Adrenal gland (tissue), 12 donors: ENCODE measurements around the gene MIEN1. TPM values are rescaled to one million over a fixed set of nuclear protein-coding genes. Genes with fewer than 3 reads are reported as not detected.

Experiments
- DNase-seq, 7 donors: peaks; one replicate each; pipeline ENCODE4 v3.0.0-alpha.2; 2019 to 2020
- H3K27ac ChIP-seq, 5 donors: fragments of 200-600 bp; sonication (generic) in 4 of 5; 1 replicate in 3 of 5; 2 replicates in 2 of 5; pipeline versions ENCODE4 v1.5.1 to v1.8.0; 2016 to 2020; ENCODE audit warnings: mild to moderate bottlenecking in 1 of 5
- H3K27me3 ChIP-seq: fragments of 200-600 bp; 2 replicates; pipeline ENCODE4 v1.8.0; 2021
- H3K36me3 ChIP-seq, 2 donors: fragments of 200-600 bp; replicated peaks in 1 of 2; 1 replicate in 1 of 2; 2 replicates in 1 of 2; pipeline versions ENCODE4 v1.5.1 to v1.8.0; 2018 to 2022
- H3K4me1 ChIP-seq, 2 donors: fragments of 200-600 bp; replicated peaks in 1 of 2; 1 replicate in 1 of 2; 2 replicates in 1 of 2; pipeline versions ENCODE4 v1.5.1 to v1.8.0; 2018 to 2021
- H3K4me3 ChIP-seq, 4 donors: fragments of 200-600 bp; sonication (generic) in 3 of 4; one replicate each; pipeline ENCODE4 v1.5.1; 2016 to 2018
- H3K9me3 ChIP-seq, 3 donors: fragments of 200-600 bp; sonication (generic) in 1 of 3; replicated peaks in 1 of 3; 1 replicate in 2 of 3; 2 replicates in 1 of 3; pipeline versions ENCODE4 v1.5.1 to v1.8.0; 2016 to 2021
- CTCF ChIP-seq, 6 experiments: fragments of 450-650 bp in 4 of 6; fragments of 200-600 bp in 2 of 6; sonication (generic) in 1 of 6; IDR thresholded peaks; 1 replicate in 5 of 6; 2 replicates in 1 of 6; pipeline versions ENCODE4 v1.5.1 to v1.8.0; 2016 to 2021; ENCODE audit warnings: antibody characterized with exemption in 6 of 6, mild to moderate bottlenecking in 2 of 6, moderate library complexity in 1 of 6
- POLR2A ChIP-seq, 2 donors: fragments of 450-650 bp; IDR thresholded peaks; one replicate each; pipeline ENCODE4 v1.6.1; 2017; ENCODE audit warnings: antibody characterized with exemption in 2 of 2, mild to moderate bottlenecking in 2 of 2, moderate library complexity in 1 of 2
- WGBS, 4 donors: extraction: QIAGEN DNeasy Blood & Tissue Kit in 2 of 4; methylation state at CpG; one replicate each; pipeline versions ENCODE4 v1.1.5 to v1.1.7; 2013 to 2017; 5-methylcytosine and 5-hydroxymethylcytosine counted together
- intact Hi-C, 2 donors: fragments of 100-400 bp; cut with DNase I; formaldehyde crosslinking; loops; one replicate each; pipeline versions ENCODE4 v1.14.1 to v1.15.0; 2022 to 2023
- polyA plus RNA-seq, 3 donors: library from polyadenylated mRNA; stranded (reverse); fragments of 200-250 nt in 2 of 3; fragments of 350-450 nt in 1 of 3; fragmentation: Illumina TruSeq in 1 of 3; extraction: RNeasy Lipid Tissue Mini Kit (QIAGEN cat#74804) in 1 of 3; gene quantifications; one replicate each; pipeline ENCODE4 v1.2.3, GENCODE V29; 2013 to 2014
- total RNA-seq, 9 donors: library from RNA; depleted of rRNA in 4 of 9; stranded (reverse); fragments of >200 nt in 4 of 9; fragments of 120-200 nt in 1 of 9; fragmentation: NEBNext Ultra II Directional in 1 of 9; extraction: Animal tissue kit (Norgen Biotek cat#: 25700) in 1 of 9; gene quantifications; one replicate each; pipeline versions ENCODE4 v1.1.0 to v1.2.4, GENCODE V29; 2013 to 2023
- donor health status: healthy with polysubstance abuse.
- donor health status: Bipolar disorder and iron deficiency.
- donor health status: DM: yes; HTN: yes; CAD: no.
- donor health status: DM: no; HTN: no; CAD: no.
- donor health status: DM: no; HTN: no; CAD: no.
- donor health status: DM: yes; HTN: yes; CAD: no.

Gene MIEN1
- total and polyA plus RNA-seq, 12 donors, result 41.9 to 210 (median 51.0) TPM

- H3K27me3 ChIP-seq, result no peaks in the 10 kb centered on the region
- intact Hi-C loops, result loop anchor here (5.0 to 10.0 kb wide), 2 partner anchors 127 to 210 kb away; partner anchors contain the start of gene PPP1R1B (in 1 of the 2)
- peak overlapping the region; percentile 7 to 73 (median 63) for H3K4me3 ChIP-seq
- peak overlapping the region; percentile 52 to 91 (median 79) for H3K27ac ChIP-seq
- H3K9me3 ChIP-seq, result no peaks in the 10 kb centered on the region
- WGBS, 4 donors, result 0 to 1% (median 0%) methylated on average over 3 to 91 of the region's 91 CpGs
- no peaks in the 10 kb centered on the region for H3K36me3 ChIP-seq
- peak; percentile 63 to 99 (median 94) for TF ChIP-seq CTCF (IDR thresholded peaks at IDR 0.05)
- peak; percentile 36 to 70 for TF ChIP-seq POLR2A (IDR thresholded peaks at IDR 0.05)
- H3K4me1 ChIP-seq, result peaks cover 8 to 15% of the 10 kb centered on the region in 2 donors
- DNase-seq, result peak; percentile 91 to 94 (median 93)
Observed at GRCh38 chr17:39754161-39754957, 24.0 kb upstream of the MIEN1 start.

GRCh38 chr17:39753514-39754160, 23.3 kb upstream of the MIEN1 start:
- Histone ChIP-seq H3K36me3 (no peaks in the 10 kb centered on the region), H3K4me1 (peaks cover 8 to 15% of the 10 kb centered on the region in 2 donors), H3K27ac (peak overlapping the region; percentile 52 to 91 (median 79)), H3K4me3 (peak overlapping the region in 3 of 4 donors; percentile 1 to 73 (median 65)), H3K27me3 (no peaks in the 10 kb centered on the region), H3K9me3 (no peaks in the 10 kb centered on the region)
- intact Hi-C loops, result loop anchor here (5.0 to 10.0 kb wide), 2 partner anchors 126 to 209 kb away; partner anchors contain the start of gene PPP1R1B (in 1 of the 2)
- 8 to 70% (median 14%) methylated on average over 6 to 55 of the region's 55 CpGs for WGBS, 4 donors
- TF ChIP-seq CTCF (IDR thresholded peaks at IDR 0.05) (no peak), POLR2A (IDR thresholded peaks at IDR 0.05) (no peak)
- peak in 6 of 7 donors; percentile 43 to 55 (median 44) for DNase-seq

GRCh38 chr17:39752241-39752881, 22.0 kb upstream of the MIEN1 start:
- no peaks in the 10 kb centered on the region for H3K27me3 ChIP-seq
- no peaks in the 10 kb centered on the region for H3K36me3 ChIP-seq
- DNase-seq, result peak in 1 of 7 donors; percentile 46
- H3K27ac ChIP-seq, result no peak overlapping the region
- intact Hi-C loops, result loop anchor here (5.0 to 10.0 kb wide), 2 partner anchors 125 to 208 kb away; partner anchors contain the start of gene PPP1R1B (in 1 of the 2)
- 81 to 85% (median 82%) methylated on average over 13 of the region's 13 CpGs for WGBS, 4 donors
- H3K4me3 ChIP-seq, result no peak overlapping the region
- TF ChIP-seq CTCF (IDR thresholded peaks at IDR 0.05), result no peak
- no peak for TF ChIP-seq POLR2A (IDR thresholded peaks at IDR 0.05)
- H3K4me1 ChIP-seq, result peaks cover 8 to 15% of the 10 kb centered on the region in 2 donors
- H3K9me3 ChIP-seq, result no peaks in the 10 kb centered on the region
